ENCODE measurements around the gene CEP95. TPM values are rescaled to one million over a fixed set of nuclear protein-coding genes. Genes with fewer than 3 reads are reported as not detected.

CEP95 gene
- total RNA-seq, 1 donor, result 26.3 TPM

DNA sequence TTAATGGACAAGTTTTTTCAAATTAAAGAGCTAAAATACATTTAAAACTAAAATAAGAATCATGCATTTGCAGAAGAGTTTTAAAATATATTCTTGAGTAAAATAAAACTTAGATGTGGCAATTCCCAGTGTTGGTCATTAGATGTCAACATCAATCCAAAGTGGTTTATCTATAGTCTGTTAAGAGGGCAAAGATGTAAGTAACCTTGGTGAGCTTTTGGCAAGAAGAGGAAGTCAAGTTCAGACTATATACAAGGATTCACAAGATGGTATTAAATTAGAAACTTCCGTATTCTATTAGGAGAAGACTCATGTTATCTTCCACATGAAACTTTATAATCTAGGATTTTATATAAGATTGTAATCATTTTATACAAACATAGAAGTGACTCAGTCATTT is 73.1 kb downstream of the CEP95 start:
- DNase-seq (ENCODE audit: low read depth), result no peak
- TF ChIP-seq, protein P1, sequence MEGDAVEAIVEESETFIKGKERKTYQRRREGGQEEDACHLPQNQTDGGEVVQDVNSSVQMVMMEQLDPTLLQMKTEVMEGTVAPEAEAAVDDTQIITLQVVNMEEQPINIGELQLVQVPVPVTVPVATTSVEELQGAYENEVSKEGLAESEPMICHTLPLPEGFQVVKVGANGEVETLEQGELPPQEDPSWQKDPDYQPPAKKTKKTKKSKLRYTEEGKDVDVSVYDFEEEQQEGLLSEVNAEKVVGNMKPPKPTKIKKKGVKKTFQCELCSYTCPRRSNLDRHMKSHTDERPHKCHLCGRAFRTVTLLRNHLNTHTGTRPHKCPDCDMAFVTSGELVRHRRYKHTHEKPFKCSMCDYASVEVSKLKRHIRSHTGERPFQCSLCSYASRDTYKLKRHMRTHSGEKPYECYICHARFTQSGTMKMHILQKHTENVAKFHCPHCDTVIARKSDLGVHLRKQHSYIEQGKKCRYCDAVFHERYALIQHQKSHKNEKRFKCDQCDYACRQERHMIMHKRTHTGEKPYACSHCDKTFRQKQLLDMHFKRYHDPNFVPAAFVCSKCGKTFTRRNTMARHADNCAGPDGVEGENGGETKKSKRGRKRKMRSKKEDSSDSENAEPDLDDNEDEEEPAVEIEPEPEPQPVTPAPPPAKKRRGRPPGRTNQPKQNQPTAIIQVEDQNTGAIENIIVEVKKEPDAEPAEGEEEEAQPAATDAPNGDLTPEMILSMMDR (IDR thresholded peaks at IDR 0.05; ENCODE audit: insufficient read depth, low read depth, low read length), result no peak
- no peak overlapping the region for H3K4me3 ChIP-seq (ENCODE audit: low read depth, low read length)

DNA sequence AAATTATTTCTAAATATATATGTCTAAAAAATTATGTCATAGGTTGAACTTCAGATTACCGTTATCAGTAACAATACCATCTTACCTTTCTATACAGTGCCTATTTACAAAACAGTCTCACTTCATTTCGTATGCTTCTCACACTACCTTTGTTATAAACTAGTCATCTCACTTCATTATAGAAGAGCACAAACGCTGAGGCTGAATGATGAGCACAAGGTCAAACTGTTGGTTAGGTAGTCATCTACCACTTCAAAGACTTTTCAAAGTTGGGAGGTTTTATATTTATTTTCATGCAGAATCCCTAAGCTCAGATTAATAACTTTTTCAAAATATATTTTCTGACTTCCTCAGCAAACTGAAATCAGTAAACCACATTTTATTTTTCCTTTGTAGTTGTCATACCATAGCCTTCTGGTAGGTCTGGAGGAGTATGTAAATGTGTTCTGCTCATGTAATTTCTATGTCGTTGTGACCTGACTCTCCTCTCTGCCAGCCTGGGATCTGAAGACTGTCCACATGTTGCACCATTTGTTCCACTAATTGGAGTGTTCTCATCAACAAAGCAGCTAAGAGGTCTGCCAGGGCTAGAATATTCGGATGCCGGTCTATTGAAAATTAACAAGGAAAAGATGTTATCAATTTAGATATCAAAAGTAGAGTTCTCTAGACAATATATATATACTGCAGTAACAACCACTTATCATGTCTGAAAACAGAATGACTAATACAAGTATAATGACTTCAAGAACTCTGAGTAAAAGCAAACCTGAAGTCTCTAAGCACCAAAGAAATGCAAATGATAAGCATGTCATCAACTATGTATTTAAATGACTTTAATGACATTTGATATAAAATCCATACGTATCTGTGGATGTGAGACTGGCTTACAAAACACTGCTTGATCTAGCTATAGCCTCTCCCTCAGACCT is 73.9 kb downstream of the CEP95 start:
- peak; percentile 32 for DNase-seq (ENCODE audit: low read depth)
- TF ChIP-seq, protein P1 (IDR thresholded peaks at IDR 0.05; ENCODE audit: insufficient read depth, low read depth, low read length), result no peak
- no peak overlapping the region for H3K4me3 ChIP-seq (ENCODE audit: low read depth, low read length)

DNA sequence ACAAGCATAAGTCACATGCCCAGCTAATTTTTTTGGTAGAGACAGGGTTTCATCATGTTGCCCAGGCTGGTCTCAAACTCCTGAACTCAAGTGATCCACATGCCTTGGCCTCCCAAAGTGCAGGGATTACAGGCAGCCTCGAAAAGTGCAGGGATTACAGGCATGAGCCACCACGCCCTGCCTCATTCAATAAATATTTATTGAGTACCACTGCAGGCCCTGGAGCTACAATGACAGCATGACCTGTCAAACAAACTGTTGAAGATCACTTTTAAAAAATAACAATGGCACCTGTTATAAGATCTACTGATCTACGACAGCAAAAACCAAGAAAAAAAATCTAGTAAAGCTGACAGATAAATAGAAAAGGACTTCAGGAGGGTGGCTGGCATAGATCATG is 76.3 kb downstream of the CEP95 start:
- no peak overlapping the region for H3K4me3 ChIP-seq (ENCODE audit: low read depth, low read length)
- no peak for DNase-seq (ENCODE audit: low read depth)
- TF ChIP-seq, protein P1 (IDR thresholded peaks at IDR 0.05; ENCODE audit: insufficient read depth, low read depth, low read length), result no peak

DNA sequence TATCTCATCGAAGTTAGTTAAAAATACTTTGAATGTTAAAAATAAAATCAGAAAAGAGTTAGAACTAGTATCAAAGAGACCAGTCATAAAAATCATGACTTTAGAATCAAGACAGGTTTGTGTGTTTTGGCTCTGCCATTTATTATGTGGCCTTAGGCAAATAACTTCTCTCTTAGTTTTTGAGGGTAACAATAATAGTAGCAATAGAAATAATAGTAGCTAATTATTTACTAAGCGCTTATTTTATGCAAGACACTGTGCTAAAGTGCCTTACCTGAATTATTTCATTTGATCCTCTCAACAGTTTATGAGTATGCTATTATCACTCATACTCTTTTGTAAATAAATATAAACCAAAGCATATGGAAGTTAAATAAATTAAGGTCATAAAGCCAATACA is 78.4 kb downstream of the CEP95 start:
- TF ChIP-seq, protein P1 (IDR thresholded peaks at IDR 0.05; ENCODE audit: insufficient read depth, low read depth, low read length), result no peak
- H3K4me3 ChIP-seq (ENCODE audit: low read depth, low read length), result no peak overlapping the region
- no peak for DNase-seq (ENCODE audit: low read depth)

Small RNAs within 50 kb of the gene (small RNA-seq; reads per million reads assigned to genes)
- gene AC009994.1 (not detected), gene ATP5MFP4 (not detected)

Other genes with a start within 250 kb of the CEP95 start
- 38.0 and 45.8 TPM in 2 replicates for gene TEX2, start 243.7 kb upstream of the CEP95 start, total RNA-seq
- gene PECAM1, start 116.1 kb upstream of the CEP95 start, total RNA-seq, result under 0.01 TPM in 2 replicates
- 2.6 and 3.9 TPM in 2 replicates for gene MILR1, start 57.9 kb upstream of the CEP95 start, total RNA-seq
- gene POLG2, start 9.9 kb upstream of the CEP95 start, total RNA-seq, result 8.4 and 12.5 TPM in 2 replicates
- gene DDX5, start 688 bp upstream of the CEP95 start, total RNA-seq, result 335 and 361 TPM in 2 replicates
- 103 and 188 TPM in 2 replicates for gene SMURF2, start 155.3 kb downstream of the CEP95 start, total RNA-seq

Measured in fibroblast of villous mesenchyme (primary cell).